Activated CD4-positive, alpha-beta T cell treated with anti-CD3 and anti-CD28 coated beads for 4 hours (primary cell): ENCODE data around the gene HUS1.

Experiments used
- DNase-seq, 2 donors: peaks; one replicate each; pipeline ENCODE4 v3.0.0-alpha.2; 2020

The HUS1 gene

GRCh38 chr7:47978790-47979144 is 648 bp downstream of the HUS1 start:
- no peak for DNase-seq

DNA sequence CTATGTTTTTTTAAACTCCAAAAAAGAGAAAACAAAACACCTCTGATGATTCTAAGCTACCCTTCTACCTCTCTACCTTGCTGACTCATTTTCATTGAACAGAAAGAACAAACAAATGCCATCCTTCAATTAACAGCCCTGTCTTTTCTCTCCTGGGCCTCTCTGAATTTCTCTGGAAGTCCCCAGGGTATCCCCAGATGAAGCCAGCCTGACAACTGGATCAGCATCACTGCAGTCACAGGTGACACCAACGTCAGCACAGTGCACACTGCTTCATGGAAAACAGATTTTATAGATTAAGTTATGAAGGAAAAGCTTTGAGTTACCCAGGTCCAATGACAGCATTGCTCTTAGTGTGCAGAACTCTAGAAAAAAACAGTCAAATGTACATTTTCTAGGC is 5.7 kb downstream of the HUS1 start:
- no peak for DNase-seq

GRCh38 chr7:47970761-47971160 is 8.7 kb downstream of the HUS1 start:
- DNase-seq, result no peak

DNA sequence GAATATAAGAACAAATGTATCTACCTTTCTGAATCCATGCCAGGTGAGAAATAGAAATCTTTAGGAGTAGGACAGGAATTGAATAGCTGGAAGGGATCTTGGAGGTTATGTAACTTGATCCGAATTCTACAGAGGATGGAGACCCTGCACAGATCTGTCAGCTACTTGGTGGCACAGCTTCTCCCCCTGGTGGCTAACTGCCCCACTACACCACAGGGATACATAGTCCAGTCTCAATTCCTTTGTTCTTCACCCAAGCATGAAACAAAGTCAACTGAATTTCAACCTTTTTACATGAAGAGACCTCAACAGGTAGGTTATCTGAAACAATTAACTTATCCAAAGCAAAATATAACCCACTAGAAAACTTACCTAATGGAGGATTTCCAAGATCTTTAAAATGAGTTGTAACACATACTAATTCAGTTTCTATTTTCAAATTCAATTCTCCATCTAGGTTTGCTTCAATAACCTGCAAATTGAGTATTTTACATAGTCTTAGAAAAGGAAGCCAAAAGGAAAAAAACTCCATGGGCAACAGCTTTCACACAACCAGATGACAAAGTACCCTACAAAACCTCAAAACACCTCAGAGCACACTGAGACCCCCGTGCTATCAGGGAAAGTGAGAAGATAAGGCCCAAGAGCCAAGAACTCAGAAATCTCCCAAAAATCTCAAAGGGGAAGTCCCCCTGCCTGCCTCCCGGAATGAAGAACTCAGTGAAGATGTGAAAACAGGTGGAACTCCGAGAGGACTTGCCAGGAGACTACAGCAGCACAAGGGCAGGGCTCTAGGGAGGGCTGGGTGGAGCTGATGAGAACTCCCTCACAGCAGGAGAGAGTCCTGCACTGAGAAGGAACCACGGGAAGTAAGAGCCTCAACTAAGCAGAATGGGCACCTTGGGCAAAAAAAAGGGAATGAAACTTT is 10.3 kb downstream of the HUS1 start:
- peak; percentile 31 to 51 for DNase-seq

DNA sequence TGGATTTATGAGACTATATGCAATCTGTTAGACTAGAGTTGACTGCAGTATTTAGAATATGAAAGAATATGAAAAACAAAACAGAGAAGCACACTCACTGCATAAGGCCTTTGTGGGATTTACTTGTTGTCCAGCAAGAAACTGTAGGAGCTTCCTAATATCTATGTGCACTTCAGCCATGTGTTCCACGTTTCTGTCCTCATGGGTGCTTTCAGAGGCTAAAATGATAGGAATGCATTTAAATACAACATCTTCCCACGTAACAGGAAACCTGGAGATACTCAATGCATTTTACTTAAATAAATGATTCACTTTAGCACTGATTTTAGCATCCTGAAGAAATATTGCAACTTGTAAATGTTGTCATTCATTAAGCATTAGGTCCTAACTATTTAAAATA is 11.7 kb downstream of the HUS1 start:
- no peak for DNase-seq

- no peak for DNase-seq
Observed at GRCh38 chr7:47967123-47967522, 12.3 kb downstream of the HUS1 start.

DNA sequence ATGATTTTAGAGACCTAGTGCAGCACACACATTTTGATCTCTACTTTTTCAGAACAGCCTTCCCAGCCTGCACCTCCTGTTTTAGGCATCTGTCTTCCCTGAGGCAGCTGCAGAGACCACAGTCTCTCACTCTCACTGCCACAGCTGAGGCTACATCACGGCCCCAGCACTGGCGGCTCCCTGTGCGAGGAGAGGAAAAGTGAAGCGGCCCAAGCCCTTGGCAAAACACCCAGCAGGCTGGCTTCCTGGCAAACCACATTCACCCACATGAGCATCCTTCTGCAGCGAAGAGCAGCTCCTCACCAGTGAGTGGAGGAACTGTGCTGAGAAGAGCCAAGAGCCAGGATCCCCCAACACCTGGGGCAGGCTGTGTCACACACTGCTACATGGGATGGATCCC is 14.0 kb downstream of the HUS1 start:
- DNase-seq, result no peak

DNA sequence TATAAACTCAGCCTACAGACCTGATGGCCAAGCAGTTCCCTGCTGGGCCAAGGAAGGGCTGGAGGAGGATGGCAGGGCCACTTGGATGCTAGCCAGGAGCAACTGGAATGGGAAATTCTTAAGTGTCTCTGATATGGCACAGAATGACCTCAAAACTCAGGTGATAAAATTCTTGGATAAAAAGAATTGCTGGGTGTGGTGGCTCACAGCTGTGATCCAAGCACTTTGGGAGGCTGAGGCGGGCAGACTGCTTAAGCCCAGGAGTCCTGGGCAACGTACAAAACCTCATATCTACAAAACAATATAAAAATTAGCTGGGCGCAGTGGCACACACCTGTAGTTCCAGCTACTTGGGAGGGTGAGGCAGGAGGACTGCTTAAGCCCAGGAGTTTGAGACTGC is 17.2 kb downstream of the HUS1 start:
- DNase-seq, result no peak

DNA sequence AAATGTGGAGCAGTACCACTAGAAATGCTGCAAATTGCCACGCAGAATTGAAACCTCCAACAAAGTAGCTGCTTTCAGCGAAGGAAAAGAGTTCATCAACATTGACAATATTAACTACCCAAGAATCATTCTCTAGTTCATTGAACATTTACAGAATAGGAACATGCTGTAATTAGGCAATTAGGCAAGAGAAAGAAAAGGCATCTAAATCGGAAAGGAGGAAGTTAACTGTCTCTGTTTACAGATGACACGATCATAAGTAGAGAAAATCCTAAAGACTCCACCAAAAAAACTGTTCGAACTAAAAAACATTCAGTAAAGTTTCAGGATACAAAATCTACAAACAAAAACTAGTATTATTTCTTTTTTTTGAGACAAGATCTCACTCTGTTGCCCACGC is 22.3 kb downstream of the HUS1 start:
- DNase-seq, result no peak

DNA sequence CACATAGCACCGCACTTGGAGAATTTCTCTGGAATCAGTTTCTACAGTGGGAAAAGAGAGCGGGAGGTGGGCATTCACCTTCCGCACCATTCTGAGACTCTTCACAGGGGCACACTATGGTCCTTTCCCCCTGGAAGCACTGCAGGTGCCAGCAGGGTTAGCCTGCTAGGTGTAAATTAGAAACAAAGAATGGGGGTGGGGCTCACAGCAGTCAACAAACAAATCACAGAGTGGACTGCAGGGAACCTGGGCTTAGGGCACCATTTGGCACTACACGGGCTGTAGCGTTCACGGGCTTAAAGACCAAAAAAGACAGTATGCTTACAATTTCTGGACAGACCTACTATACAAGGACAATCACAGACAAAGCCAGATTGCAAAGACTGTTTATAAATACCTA is 23.2 kb downstream of the HUS1 start:
- no peak for DNase-seq

- no peak for DNase-seq
Observed at GRCh38 chr7:47954231-47954911, 25.0 kb downstream of the HUS1 start.

GRCh38 chr7:47953822-47954221 is 25.6 kb downstream of the HUS1 start:
- no peak for DNase-seq

GRCh38 chr7:47952224-47952623 is 27.2 kb downstream of the HUS1 start:
- no peak for DNase-seq

- DNase-seq, result no peak
Observed at GRCh38 chr7:47951374-47951773, 28.0 kb downstream of the HUS1 start.

DNA sequence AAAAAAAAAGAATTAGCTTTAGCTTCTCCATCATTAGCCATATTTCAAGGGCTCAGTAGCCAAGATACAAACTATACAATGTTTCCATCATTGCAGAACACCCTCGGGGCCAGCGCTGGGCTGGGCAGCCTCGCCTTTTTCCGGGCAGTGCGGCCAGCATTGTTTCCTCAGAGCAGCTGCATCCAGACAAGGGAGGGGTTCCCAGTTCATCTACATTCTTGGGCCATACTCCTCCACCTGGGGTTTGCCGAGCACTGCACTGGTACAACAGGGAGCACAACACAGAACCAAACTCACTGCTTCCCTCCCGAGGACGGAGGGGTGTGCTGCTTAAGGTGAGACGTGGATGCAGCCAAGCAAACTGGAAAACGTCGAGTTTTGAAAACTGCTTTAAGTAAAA is 28.7 kb downstream of the HUS1 start:
- no peak for DNase-seq

DNA sequence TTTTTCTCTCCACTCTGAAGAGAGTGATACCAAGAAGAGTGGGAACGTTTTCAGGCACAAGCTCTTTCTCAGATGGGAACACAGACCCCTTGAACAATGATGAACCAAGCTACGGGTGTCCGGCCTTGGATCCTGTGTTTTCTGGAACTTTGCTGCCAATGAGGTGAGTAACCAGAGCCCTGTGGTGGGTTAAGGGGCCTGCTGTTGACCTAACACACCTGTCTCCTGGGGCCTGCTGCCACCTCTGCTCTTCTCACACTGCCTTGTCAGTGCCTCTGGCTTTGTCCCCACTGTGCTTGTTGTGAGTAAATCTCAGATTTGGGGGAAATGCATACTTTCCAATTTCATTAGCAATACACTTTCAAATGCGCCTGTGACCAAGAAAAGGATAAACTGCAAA is 29.7 kb downstream of the HUS1 start:
- no peak for DNase-seq

- DNase-seq, result no peak
Observed at GRCh38 chr7:47948141-47948790, 31.1 kb downstream of the HUS1 start, which contains the start of gene PKD1L1. PKD1L1 (minus strand) TSS chr7:47948466; CDS start chr7:47948440, 26 bp downstream.

- DNase-seq, result no peak
Observed at GRCh38 chr7:47947355-47947749, 32.1 kb downstream of the HUS1 start.

GRCh38 chr7:47946581-47947354 is 32.6 kb downstream of the HUS1 start:
- DNase-seq, result no peak

- peak; percentile 67 to 81 for DNase-seq
Observed at GRCh38 chr7:47945261-47946015, 34.0 kb downstream of the HUS1 start.

GRCh38 chr7:47944536-47945260 is 34.7 kb downstream of the HUS1 start:
- no peak for DNase-seq
